Calu3 (cell line): ENCODE results near the gene RPUSD3. TPM values are rescaled to one million over a fixed set of nuclear protein-coding genes. Genes with fewer than 3 reads are reported as not detected.

ENCODE experiments used
- total RNA-seq: library from RNA; stranded (reverse); gene quantifications from 2 replicates; pipeline ENCODE4 v1.2.3, GENCODE V29; 2022

Gene RPUSD3
- total RNA-seq, 1 experiment from 2014 or later, result 41.7 TPM

Other genes starting within 250 kb of the RPUSD3 start
- gene MTMR14, start 194.5 kb downstream of the RPUSD3 start, total RNA-seq, result 36.3 and 38.1 TPM in 2 replicates
- gene CPNE9, start 140.2 kb downstream of the RPUSD3 start, total RNA-seq, result not detected in 2 replicates
- gene BRPF1, start 112.3 kb downstream of the RPUSD3 start, total RNA-seq, result 19.8 and 20.4 TPM in 2 replicates
- 17.1 and 21.8 TPM in 2 replicates for gene OGG1, start 94.1 kb downstream of the RPUSD3 start, total RNA-seq
- 4.1 and 7.2 TPM in 2 replicates for gene CAMK1, start 74.1 kb downstream of the RPUSD3 start, total RNA-seq
- gene TADA3, start 51.5 kb downstream of the RPUSD3 start, total RNA-seq, result 45.8 and 48.5 TPM in 2 replicates
- gene ARPC4, start 50.9 kb downstream of the RPUSD3 start, total RNA-seq, result 133 and 141 TPM in 2 replicates
- 19.5 and 21.9 TPM in 2 replicates for gene TTLL3, start 33.7 kb downstream of the RPUSD3 start, total RNA-seq
- gene CIDEC, start 36.2 kb upstream of the RPUSD3 start, total RNA-seq, result 0.71 and 1.3 TPM in 2 replicates
- gene JAGN1, start 46.6 kb upstream of the RPUSD3 start, total RNA-seq, result 32.4 and 34.2 TPM in 2 replicates
- 25.5 and 30.6 TPM in 2 replicates for gene IL17RE, start 58.8 kb upstream of the RPUSD3 start, total RNA-seq
- 19.1 and 24.7 TPM in 2 replicates for gene IL17RC, start 73.1 kb upstream of the RPUSD3 start, total RNA-seq
- 23.2 and 25.4 TPM in 2 replicates for gene CRELD1, start 89.8 kb upstream of the RPUSD3 start, total RNA-seq
- gene PRRT3, start 108.4 kb upstream of the RPUSD3 start, total RNA-seq, result 1.2 and 1.6 TPM in 2 replicates
- 59.2 and 64.2 TPM in 2 replicates for gene EMC3, start 142.8 kb upstream of the RPUSD3 start, total RNA-seq
- 34.2 and 40.3 TPM in 2 replicates for gene FANCD2, start 182.4 kb upstream of the RPUSD3 start, total RNA-seq